ENCODE measurements around the gene HNF4A. TPM values are rescaled to one million over a fixed set of nuclear protein-coding genes. Genes with fewer than 3 reads are reported as not detected.

The HNF4A gene
- total and polyA plus RNA-seq, 2 of the 13 experiments (the other 11 are each of a cell fraction or from before 2014, with no cell fraction given), result 80.9 to 169 TPM

DNA sequence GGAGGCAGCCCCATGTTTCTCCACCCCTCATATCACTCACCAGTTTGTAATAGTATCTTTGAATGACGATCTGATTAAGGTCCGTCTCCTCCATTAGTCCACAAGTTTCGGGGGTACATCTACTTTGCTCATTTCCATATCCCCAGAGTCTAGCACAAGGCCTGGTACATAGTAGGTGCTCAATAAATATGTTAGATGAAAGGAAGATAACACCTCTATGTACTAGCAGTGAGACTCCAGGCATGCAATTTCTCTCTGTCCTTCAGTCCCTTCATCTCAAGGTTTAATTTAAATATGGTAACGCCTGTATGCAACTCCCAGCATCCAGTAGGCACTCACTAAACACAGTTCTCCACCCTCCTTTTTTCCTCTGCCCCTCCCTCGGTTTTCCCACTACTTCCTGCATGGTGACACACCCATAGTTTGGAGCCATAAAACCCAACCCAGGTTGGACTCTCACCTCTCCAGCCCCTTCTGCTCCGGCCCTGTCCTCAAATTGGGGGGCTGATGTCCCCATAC, 461 bp upstream of the HNF4A start (continued):
- TF ChIP-seq DMTF1 (CRISPR knock-in tag; IDR thresholded peaks at IDR 0.05), result no peak
- TF ChIP-seq ZNF34 (CRISPR knock-in tag; IDR thresholded peaks at IDR 0.05; ENCODE audit: borderline replicate concordance), result no peak
- no peak for TF ChIP-seq ZNF652 (CRISPR knock-in tag; IDR thresholded peaks at IDR 0.05; ENCODE audit: borderline replicate concordance, low read depth)
- no peak for TF ChIP-seq ZNF333 (CRISPR knock-in tag; IDR thresholded peaks at IDR 0.05; ENCODE audit: borderline replicate concordance)
- TF ChIP-seq PHF5A (CRISPR knock-in tag; IDR thresholded peaks at IDR 0.05; ENCODE audit: low read depth, unreplicated experiment), result no peak
- no peak for TF ChIP-seq SP2 (CRISPR knock-in tag; IDR thresholded peaks at IDR 0.05)
- no peak for TF ChIP-seq GZF1 (CRISPR knock-in tag; IDR thresholded peaks at IDR 0.05)
- TF ChIP-seq, protein P1, sequence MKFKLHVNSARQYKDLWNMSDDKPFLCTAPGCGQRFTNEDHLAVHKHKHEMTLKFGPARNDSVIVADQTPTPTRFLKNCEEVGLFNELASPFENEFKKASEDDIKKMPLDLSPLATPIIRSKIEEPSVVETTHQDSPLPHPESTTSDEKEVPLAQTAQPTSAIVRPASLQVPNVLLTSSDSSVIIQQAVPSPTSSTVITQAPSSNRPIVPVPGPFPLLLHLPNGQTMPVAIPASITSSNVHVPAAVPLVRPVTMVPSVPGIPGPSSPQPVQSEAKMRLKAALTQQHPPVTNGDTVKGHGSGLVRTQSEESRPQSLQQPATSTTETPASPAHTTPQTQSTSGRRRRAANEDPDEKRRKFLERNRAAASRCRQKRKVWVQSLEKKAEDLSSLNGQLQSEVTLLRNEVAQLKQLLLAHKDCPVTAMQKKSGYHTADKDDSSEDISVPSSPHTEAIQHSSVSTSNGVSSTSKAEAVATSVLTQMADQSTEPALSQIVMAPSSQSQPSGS (CRISPR knock-in tag; IDR thresholded peaks at IDR 0.05), result no peak
- 0 out of 2 replicates have a peak, but pooled peaks have one; percentile 30 for TF ChIP-seq ZNF703 (CRISPR knock-in tag; IDR thresholded peaks at IDR 0.05; ENCODE audit: borderline replicate concordance)
- no peak for TF ChIP-seq ZFP36L2 (CRISPR knock-in tag; IDR thresholded peaks at IDR 0.05)
- peak; percentile 79 for TF ChIP-seq CBX1 (IDR thresholded peaks at IDR 0.05; ENCODE audit: low read depth)
- peak; percentile 98 for TF ChIP-seq ZKSCAN8 (CRISPR knock-in tag; IDR thresholded peaks at IDR 0.05; ENCODE audit: borderline replicate concordance)
- TF ChIP-seq ZC3H13 (CRISPR knock-in tag; IDR thresholded peaks at IDR 0.05), result no peak; the same call in none of the 2 replicates
- TF ChIP-seq ZBTB14 (CRISPR knock-in tag; IDR thresholded peaks at IDR 0.05), result no peak
- TF ChIP-seq ZFYVE20 (CRISPR knock-in tag; IDR thresholded peaks at IDR 0.05; ENCODE audit: borderline replicate concordance, low read depth), result no peak
- TF ChIP-seq ZNF749 (CRISPR knock-in tag; IDR thresholded peaks at IDR 0.05; ENCODE audit: borderline replicate concordance), result no peak
- no peak for TF ChIP-seq ZNF17 (CRISPR knock-in tag; IDR thresholded peaks at IDR 0.05)
- TF ChIP-seq ADNP (CRISPR knock-in tag; IDR thresholded peaks at IDR 0.05), result peak; percentile 69; the same call in 1 of the 2 replicates
- peak; percentile 61 for TF ChIP-seq ASH2L (IDR thresholded peaks at IDR 0.05; ENCODE audit: insufficient read length, low read depth, low read length)
- no peak for TF ChIP-seq MTA3 (CRISPR knock-in tag; IDR thresholded peaks at IDR 0.05)
- no peak for TF ChIP-seq NFE2 (CRISPR knock-in tag; IDR thresholded peaks at IDR 0.05)
- no peak for TF ChIP-seq TAF1 (CRISPR knock-in tag; IDR thresholded peaks at IDR 0.05)
- 0 out of 2 replicates have a peak, but pooled peaks have one; percentile 11 for TF ChIP-seq MNT (IDR thresholded peaks at IDR 0.05)
- TF ChIP-seq AHR (CRISPR knock-in tag; IDR thresholded peaks at IDR 0.05), result no peak
- TF ChIP-seq FOXJ3 (CRISPR knock-in tag; IDR thresholded peaks at IDR 0.05; ENCODE audit: borderline replicate concordance), result 0 out of 2 replicates have a peak, but pooled peaks have one; percentile 8
- no peak for TF ChIP-seq ARID2 (CRISPR knock-in tag; IDR thresholded peaks at IDR 0.05; ENCODE audit: borderline replicate concordance)
